ENCODE measurements around the gene METTL17. TPM values are rescaled to one million over a fixed set of nuclear protein-coding genes. Genes with fewer than 3 reads are reported as not detected.

METTL17 gene
- total and polyA plus RNA-seq, 2 of the 13 experiments (the other 11 are each of a cell fraction or from before 2014, with no cell fraction given): 122 to 199 TPM

- TF ChIP-seq CBFB (CRISPR knock-in tag; IDR thresholded peaks at IDR 0.05) (peak; percentile 61; the same call in 1 of the 2 replicates), ZNF3 (CRISPR knock-in tag; IDR thresholded peaks at IDR 0.05) (no peak), CREBL2 (CRISPR knock-in tag; IDR thresholded peaks at IDR 0.05; ENCODE audit: borderline replicate concordance) (peak; percentile 73; the same call in 1 of the 2 replicates), ZNF253 (CRISPR knock-in tag; IDR thresholded peaks at IDR 0.05; ENCODE audit: borderline replicate concordance) (no peak; the same call in 1 of the 2 replicates), ZNF766 (CRISPR knock-in tag; IDR thresholded peaks at IDR 0.05; ENCODE audit: borderline replicate concordance) (peak; percentile 66; the same call in 1 of the 2 replicates), ZNF512B (CRISPR knock-in tag; IDR thresholded peaks at IDR 0.05; ENCODE audit: borderline replicate concordance) (peak; percentile 57; the same call in 1 of the 2 replicates), ZNF724P (CRISPR knock-in tag; IDR thresholded peaks at IDR 0.05; ENCODE audit: borderline replicate concordance) (no peak), ZFX (CRISPR knock-in tag; IDR thresholded peaks at IDR 0.05; ENCODE audit: low read depth) (peak; percentile 97), BRF2 (CRISPR knock-in tag; IDR thresholded peaks at IDR 0.05) (0 out of 2 replicates have a peak, but pooled peaks have one; percentile 69), ZNF503 (CRISPR knock-in tag; IDR thresholded peaks at IDR 0.05) (no peak), ZNF773 (CRISPR knock-in tag; IDR thresholded peaks at IDR 0.05; ENCODE audit: borderline replicate concordance) (no peak; the same call in 1 of the 2 replicates), CHD2 (IDR thresholded peaks at IDR 0.05; ENCODE audit: low read depth, low read length) (peak; percentile 64), NFIC (IDR thresholded peaks at IDR 0.05; ENCODE audit: low read length) (peak; percentile 55; the same call in 1 of the 2 replicates), BRCA1 (CRISPR knock-in tag; IDR thresholded peaks at IDR 0.05) (no peak), HMGA1 (CRISPR knock-in tag; conservative IDR thresholded peaks at IDR 0.05) (no peak), ZIK1 (CRISPR knock-in tag; IDR thresholded peaks at IDR 0.05; ENCODE audit: borderline replicate concordance, low read depth) (no peak), ZNF761 (CRISPR knock-in tag; conservative IDR thresholded peaks at IDR 0.05) (peak; percentile 72; the same call in 1 of the 2 replicates), MXD4 (CRISPR knock-in tag; IDR thresholded peaks at IDR 0.05) (no peak), ZNF768 (CRISPR knock-in tag; IDR thresholded peaks at IDR 0.05) (peak; percentile 56; the same call in 1 of the 2 replicates), ZNF143 (CRISPR knock-in tag; IDR thresholded peaks at IDR 0.05) (peak; percentile 38; the same call in 1 of the 2 replicates), ZNF20 (CRISPR knock-in tag; IDR thresholded peaks at IDR 0.05) (no peak)
- TF ChIP-seq, protein P1, sequence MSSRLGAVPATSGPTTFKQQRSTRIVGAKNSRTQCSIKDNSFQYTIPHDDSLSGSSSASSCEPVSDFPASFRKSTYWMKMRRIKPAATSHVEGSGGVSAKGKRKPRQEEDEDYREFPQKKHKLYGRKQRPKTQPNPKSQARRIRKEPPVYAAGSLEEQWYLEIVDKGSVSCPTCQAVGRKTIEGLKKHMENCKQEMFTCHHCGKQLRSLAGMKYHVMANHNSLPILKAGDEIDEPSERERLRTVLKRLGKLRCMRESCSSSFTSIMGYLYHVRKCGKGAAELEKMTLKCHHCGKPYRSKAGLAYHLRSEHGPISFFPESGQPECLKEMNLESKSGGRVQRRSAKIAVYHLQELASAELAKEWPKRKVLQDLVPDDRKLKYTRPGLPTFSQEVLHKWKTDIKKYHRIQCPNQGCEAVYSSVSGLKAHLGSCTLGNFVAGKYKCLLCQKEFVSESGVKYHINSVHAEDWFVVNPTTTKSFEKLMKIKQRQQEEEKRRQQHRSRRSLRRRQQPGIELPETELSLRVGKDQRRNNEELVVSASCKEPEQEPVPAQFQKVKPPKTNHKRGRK (CRISPR knock-in tag; IDR thresholded peaks at IDR 0.05): no peak
Measured at GRCh38 chr14:20989787-20990600, at the start of gene METTL17 (continued).

Data from HepG2 (cell line).